Gastrocnemius medialis (tissue), 4 donors: ENCODE results near the gene PLEKHG4B. TPM values are rescaled to one million over a fixed set of nuclear protein-coding genes. Genes with fewer than 3 reads are reported as not detected.

Source experiments
- ATAC-seq, 2 donors: fragments of 150-250 bp; one replicate each; pipeline ENCODE4 v1.9.1; 2016
- DNase-seq, 2 donors: peaks; one replicate each; pipeline ENCODE4 v3.0.0-alpha.2; 2019
- H3K27ac ChIP-seq, 4 donors: fragments of 200-600 bp; sonication (generic); 1 replicate in 1 of 4; 2 replicates in 3 of 4; pipeline ENCODE4 v1.5.1; 2016 to 2018; ENCODE audit warnings: mild to moderate bottlenecking in 2 of 4, moderate library complexity in 1 of 4
- H3K27me3 ChIP-seq, 3 donors: fragments of 200-600 bp; sonication (generic) in 2 of 3; 1 replicate in 1 of 3; 2 replicates in 2 of 3; pipeline versions ENCODE4 v1.5.1 to v1.6.0; 2016 to 2019; ENCODE audit warnings: mild to moderate bottlenecking in 1 of 3, moderate library complexity in 1 of 3
- H3K36me3 ChIP-seq, 2 donors: fragments of 200-600 bp; sonication (generic) in 1 of 2; one replicate each; pipeline ENCODE4 v1.5.1; 2017 to 2018
- H3K4me1 ChIP-seq, 2 donors: fragments of 200-600 bp; sonication (generic) in 1 of 2; one replicate each; pipeline ENCODE4 v1.5.1; 2016 to 2017; ENCODE audit warnings: mild to moderate bottlenecking in 2 of 2
- H3K4me3 ChIP-seq, 4 donors: fragments of 200-600 bp; sonication (generic) in 3 of 4; 1 replicate in 1 of 4; 2 replicates in 3 of 4; pipeline ENCODE4 v1.5.1; 2016 to 2019; ENCODE audit warnings: mild to moderate bottlenecking in 2 of 4
- H3K9me3 ChIP-seq, 3 donors: fragments of 200-600 bp; sonication (generic) in 2 of 3; 1 replicate in 1 of 3; 2 replicates in 2 of 3; pipeline ENCODE4 v1.5.1; 2016 to 2019
- POLR2A ChIP-seq, 2 donors: fragments of 450-650 bp; IDR thresholded peaks; one replicate each; pipeline ENCODE4 v1.6.1; 2017; ENCODE audit warnings: antibody characterized with exemption in 2 of 2, mild to moderate bottlenecking in 2 of 2, moderate library complexity in 2 of 2
- in situ Hi-C, 4 donors: fragments of 200-750 bp; cut with MboI; loops; one replicate each; pipeline versions ENCODE4 v1.15.0 to v1.8.0; 2017; ENCODE audit warnings: low sequenced_read_pairs in 4 of 4
- intact Hi-C: fragments of 100-400 bp; cut with DNase I; formaldehyde crosslinking; loops from one replicate; pipeline ENCODE4 v1.15.1; 2023; ENCODE audit warnings: low total_unique reads
- total RNA-seq, 4 donors: library from RNA; depleted of rRNA; stranded (reverse); fragments of >200 nt; gene quantifications; one replicate each; pipeline versions ENCODE4 v1.1.0 to v1.2.3, GENCODE V29; 2016
- TF ChIP-seq, protein P1 (sequence below), 5 experiments: fragments of 450-650 bp in 3 of 5; fragments of 200-600 bp in 2 of 5; sonication (generic) in 2 of 5; IDR thresholded peaks in 4 of 5; conservative IDR thresholded peaks in 1 of 5; 1 replicate in 4 of 5; 2 replicates in 1 of 5; pipeline ENCODE4 v1.5.1; 2016 to 2019; ENCODE audit warnings: antibody characterized with exemption in 5 of 5, mild to moderate bottlenecking in 3 of 5, moderate library complexity in 3 of 5

PLEKHG4B gene
- total RNA-seq, 4 donors from 2014 or later: not detected

DNA sequence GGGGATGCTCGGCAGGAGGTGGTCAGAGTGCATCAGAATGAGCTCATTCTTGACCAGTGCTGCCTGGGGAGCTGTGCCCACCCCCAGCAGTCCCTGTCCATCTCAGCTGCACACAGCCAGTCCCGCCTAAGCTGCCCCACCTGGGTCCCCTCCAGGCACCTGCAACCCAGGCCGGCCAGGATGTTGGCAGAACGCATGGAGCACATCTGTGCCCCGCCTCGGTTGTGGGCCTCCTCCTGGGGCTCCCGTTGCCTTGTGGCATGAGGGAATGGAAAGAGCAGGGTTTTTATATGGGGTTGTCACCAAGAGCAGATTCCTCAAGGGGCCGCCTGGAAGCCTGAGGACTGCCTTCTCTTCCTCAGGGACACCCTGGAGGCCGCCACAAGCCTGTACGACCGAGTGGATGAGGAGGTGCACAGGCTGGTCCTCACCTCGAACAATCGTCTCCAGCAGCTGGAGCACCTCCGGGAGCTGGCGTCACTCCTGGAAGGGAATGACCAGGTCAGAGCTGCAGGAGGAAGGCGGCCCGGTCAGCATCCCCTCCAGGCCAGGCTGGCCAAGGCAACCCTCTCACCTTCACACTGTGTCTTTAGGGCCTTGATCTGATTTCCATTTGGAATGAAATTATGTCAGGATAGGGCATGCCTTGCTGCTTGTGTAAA lies 64.6 kb downstream of the PLEKHG4B start:
- no peak overlapping the region for H3K4me3 ChIP-seq
- H3K27ac ChIP-seq: no peak overlapping the region
- H3K9me3 ChIP-seq: no peaks in the 10 kb centered on the region
- DNase-seq (no peak), ATAC-seq (no peak)
- no peaks in the 10 kb centered on the region for H3K4me1 ChIP-seq
- intact Hi-C loops (no loop called here), in situ Hi-C loops (no loop called here)
- TF ChIP-seq, protein P1, sequence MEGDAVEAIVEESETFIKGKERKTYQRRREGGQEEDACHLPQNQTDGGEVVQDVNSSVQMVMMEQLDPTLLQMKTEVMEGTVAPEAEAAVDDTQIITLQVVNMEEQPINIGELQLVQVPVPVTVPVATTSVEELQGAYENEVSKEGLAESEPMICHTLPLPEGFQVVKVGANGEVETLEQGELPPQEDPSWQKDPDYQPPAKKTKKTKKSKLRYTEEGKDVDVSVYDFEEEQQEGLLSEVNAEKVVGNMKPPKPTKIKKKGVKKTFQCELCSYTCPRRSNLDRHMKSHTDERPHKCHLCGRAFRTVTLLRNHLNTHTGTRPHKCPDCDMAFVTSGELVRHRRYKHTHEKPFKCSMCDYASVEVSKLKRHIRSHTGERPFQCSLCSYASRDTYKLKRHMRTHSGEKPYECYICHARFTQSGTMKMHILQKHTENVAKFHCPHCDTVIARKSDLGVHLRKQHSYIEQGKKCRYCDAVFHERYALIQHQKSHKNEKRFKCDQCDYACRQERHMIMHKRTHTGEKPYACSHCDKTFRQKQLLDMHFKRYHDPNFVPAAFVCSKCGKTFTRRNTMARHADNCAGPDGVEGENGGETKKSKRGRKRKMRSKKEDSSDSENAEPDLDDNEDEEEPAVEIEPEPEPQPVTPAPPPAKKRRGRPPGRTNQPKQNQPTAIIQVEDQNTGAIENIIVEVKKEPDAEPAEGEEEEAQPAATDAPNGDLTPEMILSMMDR (IDR thresholded peaks at IDR 0.05 in 4 of 5, conservative IDR thresholded peaks at IDR 0.05 in 1 of 5): no peak
- no peak for TF ChIP-seq POLR2A (IDR thresholded peaks at IDR 0.05)
- H3K27me3 ChIP-seq: peaks cover 0 to 10% (median 7%) of the 10 kb centered on the region in 3 donors
- H3K36me3 ChIP-seq: no peaks in the 10 kb centered on the region

DNA sequence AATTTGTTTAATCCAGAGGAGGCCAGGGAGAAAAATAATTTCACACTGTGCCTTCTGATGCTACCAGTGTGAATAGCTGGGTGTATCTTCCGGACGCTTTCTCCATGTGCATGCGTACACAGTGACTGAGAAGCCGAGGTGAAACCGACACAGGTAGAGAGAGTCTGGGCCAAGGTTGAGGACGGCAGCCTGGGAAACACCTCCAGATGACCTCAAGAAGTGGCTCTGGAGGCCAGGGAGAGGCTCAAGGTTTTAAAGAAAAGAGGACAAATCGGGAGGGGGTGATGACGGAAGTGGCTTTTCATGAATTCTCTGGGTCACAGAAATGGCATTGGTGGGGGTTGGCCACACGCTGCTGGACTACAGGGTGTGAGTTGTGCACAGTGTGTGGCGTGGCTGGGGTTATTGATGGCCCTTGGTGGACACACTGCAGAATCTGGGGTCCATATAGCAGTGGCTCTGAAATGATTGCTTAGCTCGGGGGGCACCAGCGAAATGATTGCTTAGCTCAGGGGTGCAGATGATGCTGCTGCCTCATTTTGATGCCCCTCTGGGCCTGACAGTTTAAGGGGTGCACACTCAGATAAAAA lies 65.3 kb downstream of the PLEKHG4B start:
- no peak for TF ChIP-seq POLR2A (IDR thresholded peaks at IDR 0.05)
- TF ChIP-seq, protein P1 (IDR thresholded peaks at IDR 0.05 in 4 of 5, conservative IDR thresholded peaks at IDR 0.05 in 1 of 5): no peak
- Histone ChIP-seq H3K36me3 (no peaks in the 10 kb centered on the region), H3K9me3 (no peaks in the 10 kb centered on the region), H3K27me3 (peaks cover 0 to 10% (median 7%) of the 10 kb centered on the region in 3 donors), H3K4me3 (no peak overlapping the region), H3K4me1 (no peaks in the 10 kb centered on the region), H3K27ac (no peak overlapping the region)
- ATAC-seq (no peak), DNase-seq (no peak)
- in situ Hi-C loops: no loop called here
- intact Hi-C loops: no loop called here

DNA sequence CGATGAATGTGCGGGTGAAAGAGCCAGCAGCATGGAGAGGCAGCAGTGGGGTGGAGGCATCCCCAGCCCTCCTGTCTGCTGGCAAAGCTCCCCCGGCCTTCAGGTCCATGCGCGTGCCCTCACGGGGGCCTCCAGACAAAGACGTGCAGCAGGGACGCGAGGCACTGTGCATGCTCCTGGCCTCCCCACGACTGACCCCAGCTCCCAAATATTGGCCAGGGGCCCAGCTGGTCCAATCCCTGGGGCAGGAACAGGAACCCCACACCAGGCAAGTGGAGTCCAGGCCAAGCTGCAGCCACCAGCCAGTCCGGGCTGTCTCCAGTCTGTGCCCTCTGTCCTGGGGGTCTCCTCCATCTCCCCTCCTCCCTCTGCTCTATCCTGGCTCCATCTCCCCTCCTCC lies 65.8 kb downstream of the PLEKHG4B start:
- H3K27me3 ChIP-seq: peaks cover 0 to 10% (median 7%) of the 10 kb centered on the region in 3 donors
- no peaks in the 10 kb centered on the region for H3K36me3 ChIP-seq
- DNase-seq (no peak), ATAC-seq (no peak)
- no peaks in the 10 kb centered on the region for H3K4me1 ChIP-seq
- TF ChIP-seq, protein P1 (IDR thresholded peaks at IDR 0.05 in 4 of 5, conservative IDR thresholded peaks at IDR 0.05 in 1 of 5): no peak
- no peak for TF ChIP-seq POLR2A (IDR thresholded peaks at IDR 0.05)
- intact Hi-C loops (no loop called here), in situ Hi-C loops (no loop called here)
- H3K4me3 ChIP-seq: no peak overlapping the region
- no peaks in the 10 kb centered on the region for H3K9me3 ChIP-seq
- no peak overlapping the region for H3K27ac ChIP-seq

DNA sequence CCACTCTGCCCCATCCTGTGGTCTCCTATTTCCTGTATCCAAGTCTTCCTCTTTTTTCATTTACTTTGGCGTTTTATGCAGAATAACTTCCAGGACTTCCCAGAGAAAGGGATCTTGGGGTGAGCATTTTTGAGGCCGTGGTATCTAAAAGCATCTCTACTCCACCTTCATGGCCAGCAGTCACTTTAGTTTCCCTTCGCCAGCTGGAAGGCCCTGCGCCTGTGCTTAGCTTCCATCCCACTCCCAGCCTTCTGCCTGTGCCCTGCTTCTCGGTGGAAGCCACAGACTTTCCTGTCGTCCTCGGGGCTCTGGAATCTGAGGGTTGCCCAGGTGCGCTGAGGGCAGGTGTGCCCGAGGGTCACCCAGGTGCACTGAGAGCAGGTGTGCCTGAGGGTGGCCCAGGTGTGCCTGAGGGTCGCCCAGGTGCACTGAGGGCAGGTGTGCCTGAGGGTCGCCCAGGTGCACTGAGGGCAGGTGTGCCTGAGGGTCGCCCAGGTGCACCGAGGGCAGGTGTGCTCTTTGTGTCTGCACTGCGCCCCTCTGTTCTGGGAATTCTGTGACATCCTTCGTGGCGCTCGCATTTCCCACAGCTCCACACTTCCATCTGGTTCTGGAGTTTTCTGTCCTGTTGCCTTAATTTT lies 67.0 kb downstream of the PLEKHG4B start:
- Histone ChIP-seq H3K4me1 (no peaks in the 10 kb centered on the region), H3K9me3 (no peaks in the 10 kb centered on the region), H3K36me3 (no peaks in the 10 kb centered on the region), H3K27ac (no peak overlapping the region), H3K27me3 (peaks cover 0 to 10% (median 7%) of the 10 kb centered on the region in 3 donors), H3K4me3 (no peak overlapping the region)
- DNase-seq: no peak
- intact Hi-C loops (no loop called here), in situ Hi-C loops (no loop called here)
- ATAC-seq: no peak
- TF ChIP-seq, protein P1 (IDR thresholded peaks at IDR 0.05 in 4 of 5, conservative IDR thresholded peaks at IDR 0.05 in 1 of 5): no peak
- no peak for TF ChIP-seq POLR2A (IDR thresholded peaks at IDR 0.05)
